Esophagus mucosa (tissue), 1 donor: ENCODE data around the gene SOWAHA. TPM values are rescaled to one million over a fixed set of nuclear protein-coding genes. Genes with fewer than 3 reads are reported as not detected.
"Not testable (repeated sequence)": the region's sequence is repeated elsewhere in the genome, so short reads cannot be mapped to it uniquely, and the experiment has no call there.

ENCODE experiments used
- ATAC-seq: fragments of 200-7000 bp; cut with Tn5 transposase; one replicate; pipeline ENCODE4 v1.9.1; 2020
- total RNA-seq: library from RNA; stranded (reverse); gene quantifications from one replicate; pipeline ENCODE4 v1.2.4, GENCODE V29; 2023
- donor health status: DM: yes; HTN: yes; CAD: no.

Gene SOWAHA
- total RNA-seq, 1 donor from 2014 or later, result 0.04 TPM

GRCh38 chr5:132778129-132778528 lies 35.0 kb upstream of the SOWAHA start:
- no peak for ATAC-seq

DNA sequence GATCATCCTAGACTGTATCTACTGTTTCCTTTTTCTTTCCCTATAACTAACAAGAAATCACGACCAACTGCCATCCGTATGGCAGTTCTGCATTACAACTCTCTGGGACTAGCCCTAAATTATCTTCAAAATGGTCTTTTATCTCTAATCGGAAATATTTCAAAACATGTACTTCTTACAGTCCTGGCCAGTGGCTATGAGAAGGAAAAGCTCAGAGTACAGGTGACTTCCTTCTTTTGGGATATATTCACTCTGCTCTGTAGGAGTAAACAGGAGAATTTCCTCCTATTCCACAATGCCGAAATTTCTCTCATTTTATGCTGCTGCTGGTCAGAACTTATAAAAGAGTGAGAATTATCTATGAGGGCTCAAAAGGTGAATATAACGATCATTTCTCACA lies 34.2 kb upstream of the SOWAHA start:
- no peak for ATAC-seq

- ATAC-seq, result no peak
Measured at GRCh38 chr5:132779961-132780360, 33.1 kb upstream of the SOWAHA start.

DNA sequence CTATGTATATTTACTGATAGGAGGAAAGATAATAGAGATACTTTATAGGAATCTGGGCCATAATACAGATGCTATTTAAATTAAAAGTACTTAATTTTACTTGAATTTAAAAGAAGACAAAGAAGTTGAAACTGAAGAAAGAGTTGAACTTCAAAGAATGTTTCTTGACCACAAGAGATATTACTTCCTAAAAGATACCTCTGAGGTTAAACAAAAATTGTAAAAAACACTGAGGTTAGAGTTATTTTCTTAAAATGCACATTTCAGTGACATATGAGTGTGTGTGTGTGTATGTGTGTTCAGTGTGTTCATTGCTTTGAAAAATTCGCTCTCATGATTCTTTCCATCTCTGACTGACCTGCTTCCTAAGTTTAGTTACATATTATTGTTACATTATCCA lies 32.5 kb upstream of the SOWAHA start:
- no peak for ATAC-seq

GRCh38 chr5:132781029-132781428 lies 32.1 kb upstream of the SOWAHA start:
- no peak for ATAC-seq

DNA sequence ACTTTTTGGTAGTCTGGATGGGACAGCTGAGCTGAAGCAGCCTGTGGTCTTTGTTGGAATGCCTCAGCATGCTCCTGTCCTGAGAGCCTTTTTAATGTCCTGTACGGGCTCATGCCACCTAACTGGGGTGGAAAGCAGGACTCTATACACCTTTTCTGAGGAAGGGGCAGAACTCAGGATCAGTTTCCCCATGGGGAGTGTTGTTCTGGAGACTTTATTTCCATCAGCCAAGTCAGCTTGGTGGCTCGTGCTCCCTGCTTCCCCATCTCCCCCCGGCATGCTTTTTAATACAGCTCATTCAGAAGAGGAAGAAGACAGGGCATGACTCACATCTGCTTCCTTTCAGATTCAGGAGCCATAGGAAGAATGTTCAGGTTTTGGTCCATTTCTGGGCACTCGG lies 31.0 kb upstream of the SOWAHA start:
- no peak for ATAC-seq

- ATAC-seq, result no peak
Measured at GRCh38 chr5:132785365-132785764, 27.7 kb upstream of the SOWAHA start.

- ATAC-seq, result no peak
Measured at GRCh38 chr5:132785864-132786263, 27.2 kb upstream of the SOWAHA start.

DNA sequence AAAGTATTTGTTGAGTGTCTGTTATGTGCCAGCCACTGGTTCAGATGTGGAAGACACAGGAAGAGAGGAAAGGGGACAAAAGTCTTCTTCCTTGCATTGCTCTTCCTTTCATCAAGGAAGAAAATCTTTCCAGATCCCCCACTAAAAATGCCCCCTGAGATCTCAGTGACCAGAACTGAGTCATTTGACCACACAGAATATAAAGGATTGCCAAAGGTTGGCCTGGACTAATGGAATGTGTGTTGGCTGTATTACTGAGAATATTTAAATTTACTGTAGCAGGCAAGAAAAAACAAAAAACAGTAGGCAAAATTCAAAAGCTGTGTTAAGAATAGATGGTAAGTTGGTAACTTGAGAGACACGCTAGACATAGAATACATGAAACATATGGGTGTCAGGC lies 26.0 kb upstream of the SOWAHA start:
- no peak for ATAC-seq

DNA sequence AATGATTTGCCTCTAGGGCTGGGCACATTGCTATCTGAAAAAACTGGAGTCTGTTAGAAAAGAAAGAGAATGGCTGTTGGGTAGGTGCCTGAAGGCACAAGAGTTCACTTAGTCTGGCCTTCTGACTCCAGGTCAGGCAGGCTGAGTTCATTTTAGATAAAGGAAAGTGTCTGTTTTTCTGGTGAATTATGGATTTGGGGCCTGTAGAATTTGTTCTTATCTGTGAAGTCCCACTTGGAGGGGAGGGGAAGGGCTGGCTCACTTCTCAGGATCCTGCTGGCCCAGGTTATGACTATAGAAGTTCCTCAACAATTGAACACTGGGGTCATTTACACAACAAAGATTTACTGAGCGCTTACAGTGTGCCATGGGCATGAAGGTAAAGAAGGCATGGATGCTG lies 24.6 kb upstream of the SOWAHA start:
- ATAC-seq, result no peak

DNA sequence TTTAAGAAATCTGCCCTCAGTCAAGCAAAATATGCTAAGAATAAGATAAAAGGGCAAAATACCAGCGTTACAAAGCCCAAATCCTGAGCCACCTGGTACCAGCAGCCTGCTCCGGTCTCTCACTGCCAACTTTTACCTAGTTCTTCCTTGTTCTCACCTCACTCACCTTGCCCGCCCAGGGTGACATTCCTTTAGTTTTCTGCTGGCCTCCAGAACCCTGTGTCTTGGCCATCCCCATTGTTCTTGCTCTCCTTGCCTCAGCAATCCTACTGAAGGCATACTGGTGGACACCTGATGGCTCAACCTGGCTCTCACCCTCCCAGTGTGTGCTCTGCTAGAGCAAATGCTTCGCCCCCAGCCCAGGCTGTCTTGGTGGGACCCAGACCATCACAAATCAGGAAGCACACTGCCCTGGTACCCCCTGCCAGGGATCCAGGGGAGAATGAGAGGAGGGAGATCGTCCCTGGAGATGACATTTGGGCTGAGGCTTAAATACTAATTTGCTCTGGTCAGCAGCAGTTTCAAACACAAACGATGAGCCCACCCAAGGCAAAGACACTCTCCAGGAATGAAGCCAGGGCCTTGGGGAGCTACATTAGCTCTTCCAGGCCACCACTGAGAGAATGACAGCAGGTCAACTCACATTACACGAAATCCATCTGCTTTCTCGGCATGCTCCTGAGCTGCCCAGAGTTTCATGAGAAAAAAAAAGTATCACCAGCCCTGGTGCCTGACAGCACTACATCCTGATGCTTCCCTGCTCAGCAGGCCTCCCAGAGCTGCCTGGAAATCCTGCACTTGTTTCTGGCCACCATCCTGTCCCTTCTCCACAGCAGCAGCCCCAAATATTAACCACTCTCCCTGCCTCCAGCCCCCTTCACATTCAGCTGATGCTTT lies 23.9 kb upstream of the SOWAHA start:
- ATAC-seq, result no peak

GRCh38 chr5:132790201-132790865 lies 22.8 kb upstream of the SOWAHA start:
- ATAC-seq, result no peak

GRCh38 chr5:132791026-132791425 lies 22.1 kb upstream of the SOWAHA start:
- ATAC-seq, result no peak

GRCh38 chr5:132797651-132798050 lies 15.5 kb upstream of the SOWAHA start:
- no peak for ATAC-seq

DNA sequence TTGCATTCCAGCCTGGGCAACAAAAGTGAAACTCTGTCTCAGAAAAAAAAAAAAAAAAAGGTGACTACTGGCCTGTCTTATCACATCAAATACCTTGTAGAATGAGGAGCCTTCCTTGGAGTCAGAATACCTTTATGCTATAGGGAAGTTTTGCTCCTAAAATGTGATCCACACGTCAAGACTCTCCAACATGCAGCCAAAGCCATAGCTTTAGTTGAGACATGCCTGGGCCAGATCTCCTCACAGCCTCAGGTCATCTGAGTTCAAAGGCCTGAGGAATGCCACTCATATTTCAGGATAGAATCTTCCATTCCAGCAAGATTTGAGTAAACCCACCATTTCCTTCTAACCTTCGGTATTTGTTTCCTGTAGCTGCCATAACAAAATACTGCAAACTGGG lies 13.7 kb upstream of the SOWAHA start:
- no peak for ATAC-seq

- ATAC-seq, result no peak
Measured at GRCh38 chr5:132800545-132800944, 12.6 kb upstream of the SOWAHA start.

DNA sequence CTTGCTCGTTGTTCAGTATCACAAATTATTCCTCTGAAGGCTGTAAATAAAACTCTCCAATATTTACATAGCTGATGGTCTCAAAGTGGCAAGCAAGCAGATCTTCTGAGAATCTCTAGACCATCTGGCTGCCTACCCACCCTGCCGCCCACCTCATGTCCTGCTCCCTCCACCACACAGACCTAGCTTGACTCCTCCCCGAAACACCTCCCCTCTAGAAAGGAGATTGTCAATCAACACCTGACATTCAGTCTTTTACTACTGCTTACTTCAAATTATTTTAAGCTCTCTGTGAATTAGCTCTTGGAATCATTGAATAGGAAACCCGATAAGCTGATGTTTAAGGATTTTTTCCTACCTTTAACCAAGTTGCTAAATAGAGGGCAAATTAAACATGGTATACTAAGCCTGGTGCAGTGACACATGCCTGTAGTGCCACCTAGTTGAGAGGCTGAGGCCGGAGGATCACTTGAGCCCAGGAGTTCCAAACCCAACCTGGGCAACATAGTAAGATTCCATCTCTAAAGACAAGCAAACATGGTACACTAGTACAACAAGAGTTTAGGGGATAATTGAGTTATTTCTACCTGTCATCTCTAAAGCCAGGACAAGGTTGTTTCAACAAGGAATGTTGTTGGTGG lies 10.9 kb upstream of the SOWAHA start:
- no peak for ATAC-seq

DNA sequence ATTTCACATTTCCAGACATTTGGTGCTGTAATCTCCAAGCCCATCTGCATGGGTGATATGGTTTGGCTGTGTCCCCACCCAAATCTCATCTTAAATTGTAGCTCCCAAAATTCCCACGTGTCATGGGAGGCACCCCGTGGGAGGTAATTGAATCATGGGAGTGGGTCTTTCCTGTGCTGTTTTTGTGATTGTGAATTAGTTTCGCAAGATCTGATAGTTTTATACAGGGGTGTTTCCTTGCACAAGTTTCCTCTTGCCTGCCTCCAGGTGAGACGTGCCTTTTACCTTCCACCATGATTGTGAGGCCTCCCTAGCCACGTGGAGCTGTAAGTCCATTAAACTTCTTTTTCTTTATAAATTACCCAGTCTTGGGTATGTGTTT lies 10.4 kb upstream of the SOWAHA start:
- not testable (repeated sequence) for ATAC-seq

- not testable (repeated sequence) for ATAC-seq
Measured at GRCh38 chr5:132804219-132804618, 8.9 kb upstream of the SOWAHA start.

DNA sequence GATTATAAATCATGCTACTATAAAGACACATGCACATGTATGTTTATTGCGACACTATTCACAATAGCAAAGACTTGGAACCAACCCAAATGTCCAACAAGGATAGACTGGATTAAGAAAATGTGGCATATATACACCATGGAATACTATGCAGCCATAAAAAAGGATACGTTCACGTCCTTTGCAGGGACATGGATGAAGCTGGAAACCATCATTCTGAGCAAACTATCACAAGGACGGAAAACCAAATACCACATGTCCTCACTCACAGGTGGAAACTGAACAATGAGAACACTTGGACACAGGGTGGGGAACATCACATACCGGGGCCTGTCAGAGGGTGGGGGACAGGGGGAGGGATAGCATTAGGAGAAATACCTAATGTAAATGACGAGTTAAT lies 7.2 kb upstream of the SOWAHA start:
- not testable (repeated sequence) for ATAC-seq

- not testable (repeated sequence) for ATAC-seq
Measured at GRCh38 chr5:132806804-132807162, 6.3 kb upstream of the SOWAHA start.

- no peak for ATAC-seq
Measured at GRCh38 chr5:132807163-132807838, 5.8 kb upstream of the SOWAHA start.

DNA sequence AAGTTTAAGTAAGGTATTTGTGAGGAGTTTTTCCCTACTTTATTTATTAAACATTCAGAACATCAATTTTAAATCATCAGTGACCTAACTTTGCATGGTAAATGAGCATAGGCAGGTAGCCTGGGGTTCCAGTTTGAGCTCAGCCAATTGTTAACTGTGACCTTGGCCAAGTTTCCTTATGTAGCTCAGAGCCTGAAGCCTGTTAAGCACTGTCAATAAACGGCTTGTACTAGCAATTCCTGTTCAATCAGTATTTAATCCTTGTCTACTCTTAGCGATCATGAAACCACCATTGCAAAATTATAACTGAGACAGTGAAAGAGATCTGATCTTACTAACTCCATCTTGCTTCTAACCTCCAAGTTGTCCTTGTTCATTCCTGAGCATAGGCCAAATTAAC lies 4.7 kb upstream of the SOWAHA start:
- peak; percentile 76 for ATAC-seq
